ENCODE results near the gene MPL.

MPL gene

DNA sequence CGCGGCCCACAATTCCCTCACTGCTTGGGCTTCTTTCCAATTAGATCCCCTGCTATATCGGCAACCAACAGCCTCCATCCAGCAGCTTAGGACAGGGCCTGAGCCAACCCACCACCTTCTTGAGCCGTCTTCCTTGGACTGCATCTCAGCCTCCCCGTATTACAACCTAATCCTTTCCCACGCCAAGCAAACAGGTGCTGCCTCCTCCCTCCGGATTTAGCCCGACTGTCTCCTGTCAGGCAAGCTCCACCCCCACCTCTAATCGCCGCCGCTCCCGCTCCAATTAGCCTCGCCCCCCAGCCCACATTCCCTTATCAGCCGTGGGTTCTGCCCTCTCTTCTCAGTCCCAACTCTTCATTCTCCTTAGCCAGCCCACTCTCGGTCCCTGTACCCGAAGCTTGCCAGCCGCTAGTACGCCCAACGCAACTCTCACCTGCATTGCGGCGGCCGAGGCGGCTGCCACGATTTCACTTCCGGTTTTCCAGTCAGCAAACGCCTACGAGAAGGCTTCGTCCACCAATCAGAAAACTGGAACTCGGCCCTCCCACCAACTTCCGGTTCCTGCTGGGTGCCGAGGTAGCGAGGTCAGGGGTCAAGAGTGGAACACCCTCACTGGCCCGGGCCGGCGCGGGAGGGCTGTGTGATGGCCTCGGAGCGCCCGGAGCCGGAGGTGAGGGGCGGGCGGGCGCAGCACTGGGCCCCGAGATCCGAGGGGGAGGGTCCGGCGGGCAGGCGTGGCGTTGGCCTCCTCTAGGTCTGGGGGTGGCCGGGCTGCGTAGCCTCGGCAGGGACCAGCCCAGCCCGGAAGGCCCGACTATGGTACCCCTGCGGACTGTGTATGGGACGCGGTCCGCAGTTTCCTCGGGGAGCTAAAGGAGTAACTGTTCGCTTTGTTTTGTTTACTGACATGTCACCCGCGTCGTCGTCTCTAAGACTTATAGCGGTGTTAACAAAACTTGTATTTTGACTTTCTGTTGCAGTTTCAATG, 52.0 kb downstream of the MPL start, which contains the start of the genes MED8 and SZT2 (continued):
- no peak for TF ChIP-seq ZNF10 (tag by site-specific recombination; IDR thresholded peaks at IDR 0.05)
- TF ChIP-seq ZNF248 (tag by site-specific recombination; IDR thresholded peaks at IDR 0.05), result no peak
- no peak for TF ChIP-seq ZNF169 (tag by site-specific recombination; IDR thresholded peaks at IDR 0.05)
- TF ChIP-seq, protein P1, sequence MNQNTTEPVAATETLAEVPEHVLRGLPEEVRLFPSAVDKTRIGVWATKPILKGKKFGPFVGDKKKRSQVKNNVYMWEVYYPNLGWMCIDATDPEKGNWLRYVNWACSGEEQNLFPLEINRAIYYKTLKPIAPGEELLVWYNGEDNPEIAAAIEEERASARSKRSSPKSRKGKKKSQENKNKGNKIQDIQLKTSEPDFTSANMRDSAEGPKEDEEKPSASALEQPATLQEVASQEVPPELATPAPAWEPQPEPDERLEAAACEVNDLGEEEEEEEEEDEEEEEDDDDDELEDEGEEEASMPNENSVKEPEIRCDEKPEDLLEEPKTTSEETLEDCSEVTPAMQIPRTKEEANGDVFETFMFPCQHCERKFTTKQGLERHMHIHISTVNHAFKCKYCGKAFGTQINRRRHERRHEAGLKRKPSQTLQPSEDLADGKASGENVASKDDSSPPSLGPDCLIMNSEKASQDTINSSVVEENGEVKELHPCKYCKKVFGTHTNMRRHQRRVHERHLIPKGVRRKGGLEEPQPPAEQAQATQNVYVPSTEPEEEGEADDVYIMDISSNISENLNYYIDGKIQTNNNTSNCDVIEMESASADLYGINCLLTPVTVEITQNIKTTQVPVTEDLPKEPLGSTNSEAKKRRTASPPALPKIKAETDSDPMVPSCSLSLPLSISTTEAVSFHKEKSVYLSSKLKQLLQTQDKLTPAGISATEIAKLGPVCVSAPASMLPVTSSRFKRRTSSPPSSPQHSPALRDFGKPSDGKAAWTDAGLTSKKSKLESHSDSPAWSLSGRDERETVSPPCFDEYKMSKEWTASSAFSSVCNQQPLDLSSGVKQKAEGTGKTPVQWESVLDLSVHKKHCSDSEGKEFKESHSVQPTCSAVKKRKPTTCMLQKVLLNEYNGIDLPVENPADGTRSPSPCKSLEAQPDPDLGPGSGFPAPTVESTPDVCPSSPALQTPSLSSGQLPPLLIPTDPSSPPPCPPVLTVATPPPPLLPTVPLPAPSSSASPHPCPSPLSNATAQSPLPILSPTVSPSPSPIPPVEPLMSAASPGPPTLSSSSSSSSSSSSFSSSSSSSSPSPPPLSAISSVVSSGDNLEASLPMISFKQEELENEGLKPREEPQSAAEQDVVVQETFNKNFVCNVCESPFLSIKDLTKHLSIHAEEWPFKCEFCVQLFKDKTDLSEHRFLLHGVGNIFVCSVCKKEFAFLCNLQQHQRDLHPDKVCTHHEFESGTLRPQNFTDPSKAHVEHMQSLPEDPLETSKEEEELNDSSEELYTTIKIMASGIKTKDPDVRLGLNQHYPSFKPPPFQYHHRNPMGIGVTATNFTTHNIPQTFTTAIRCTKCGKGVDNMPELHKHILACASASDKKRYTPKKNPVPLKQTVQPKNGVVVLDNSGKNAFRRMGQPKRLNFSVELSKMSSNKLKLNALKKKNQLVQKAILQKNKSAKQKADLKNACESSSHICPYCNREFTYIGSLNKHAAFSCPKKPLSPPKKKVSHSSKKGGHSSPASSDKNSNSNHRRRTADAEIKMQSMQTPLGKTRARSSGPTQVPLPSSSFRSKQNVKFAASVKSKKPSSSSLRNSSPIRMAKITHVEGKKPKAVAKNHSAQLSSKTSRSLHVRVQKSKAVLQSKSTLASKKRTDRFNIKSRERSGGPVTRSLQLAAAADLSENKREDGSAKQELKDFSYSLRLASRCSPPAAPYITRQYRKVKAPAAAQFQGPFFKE (tag by site-specific recombination; IDR thresholded peaks at IDR 0.05; ENCODE audit: borderline replicate concordance), result no peak
- no peak for TF ChIP-seq ZFP3 (tag by site-specific recombination; IDR thresholded peaks at IDR 0.05; ENCODE audit: low read depth)
- TF ChIP-seq ZNF510 (tag by site-specific recombination; IDR thresholded peaks at IDR 0.05; ENCODE audit: insufficient replicate concordance), result no peak
- TF ChIP-seq ZNF324 (tag by site-specific recombination; IDR thresholded peaks at IDR 0.05), result peak; percentile 68
- TF ChIP-seq, protein P2, sequence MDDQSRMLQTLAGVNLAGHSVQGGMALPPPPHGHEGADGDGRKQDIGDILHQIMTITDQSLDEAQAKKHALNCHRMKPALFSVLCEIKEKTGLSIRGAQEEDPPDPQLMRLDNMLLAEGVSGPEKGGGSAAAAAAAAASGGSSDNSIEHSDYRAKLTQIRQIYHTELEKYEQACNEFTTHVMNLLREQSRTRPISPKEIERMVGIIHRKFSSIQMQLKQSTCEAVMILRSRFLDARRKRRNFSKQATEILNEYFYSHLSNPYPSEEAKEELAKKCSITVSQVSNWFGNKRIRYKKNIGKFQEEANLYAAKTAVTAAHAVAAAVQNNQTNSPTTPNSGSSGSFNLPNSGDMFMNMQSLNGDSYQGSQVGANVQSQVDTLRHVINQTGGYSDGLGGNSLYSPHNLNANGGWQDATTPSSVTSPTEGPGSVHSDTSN (CRISPR knock-in tag; IDR thresholded peaks at IDR 0.05), result no peak
- TF ChIP-seq IKZF3 (tag by site-specific recombination; IDR thresholded peaks at IDR 0.05), result no peak

DNA sequence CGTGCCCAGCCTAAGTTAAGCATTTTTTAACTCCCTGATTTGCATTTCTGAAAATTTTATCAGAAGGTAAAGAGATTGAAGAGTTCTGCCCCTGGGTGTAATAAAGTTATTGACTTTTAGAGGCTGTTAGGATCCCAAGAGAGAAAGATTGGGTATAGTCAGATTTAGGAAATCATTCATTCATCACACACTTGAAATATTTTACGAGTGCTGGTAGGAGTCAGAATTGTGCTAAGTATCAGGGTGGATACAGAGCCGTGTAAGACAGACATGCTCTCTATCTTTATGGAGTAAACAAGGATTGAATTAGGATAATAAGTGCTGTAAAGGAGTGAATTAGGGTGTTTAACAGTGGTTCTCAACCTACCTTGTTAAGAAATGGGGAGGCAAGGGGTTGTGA, 55.1 kb downstream of the MPL start:
- H3K4me1 ChIP-seq (ENCODE audit: control insufficient read depth, insufficient read depth, low read length), result peaks cover 11% of the 10 kb centered on the region
- no peak overlapping the region for H3K4me3 ChIP-seq (ENCODE audit: low read depth, low read length)
- no peaks in the 10 kb centered on the region for H3K9me3 ChIP-seq (ENCODE audit: control insufficient read depth, insufficient read depth, low read depth, low read length)
- no peak overlapping the region for H3K27ac ChIP-seq (ENCODE audit: extremely low read depth, low read depth, low read length)
- H3K36me3 ChIP-seq (ENCODE audit: control insufficient read depth in 2 of 2, insufficient read depth in 1 of 2, low read length in 2 of 2), result peaks cover 0 to 9% of the 10 kb centered on the region in 2 experiments; a peak in 2 of 3 replicates
- ChIA-PET CTCF (interaction anchor here (0.7 kb wide), 1 partner anchor 867 kb away, joined by 3 read pairs; no protein-coding TSS in a partner anchor), POLR2A (interaction anchor here (0.6 to 0.7 kb wide), 4 partner anchors 7 to 417 kb away, joined by 4 to 8 read pairs (median 6); no protein-coding TSS in a partner anchor)
- TF ChIP-seq ZNF837 (tag by site-specific recombination; IDR thresholded peaks at IDR 0.05) (no peak), ZNF202 (tag by site-specific recombination; IDR thresholded peaks at IDR 0.05; ENCODE audit: borderline replicate concordance) (no peak), ZNF37A (tag by site-specific recombination; IDR thresholded peaks at IDR 0.05) (no peak), ZNF354C (tag by site-specific recombination; IDR thresholded peaks at IDR 0.05; ENCODE audit: borderline replicate concordance, low read depth) (no peak), ZNF350 (tag by site-specific recombination; IDR thresholded peaks at IDR 0.05) (no peak), ZNF2 (tag by site-specific recombination; IDR thresholded peaks at IDR 0.05) (no peak), ZSCAN23 (tag by site-specific recombination; IDR thresholded peaks at IDR 0.05) (no peak), ZNF521 (tag by site-specific recombination; IDR thresholded peaks at IDR 0.05) (no peak)
- TF ChIP-seq, protein P3, sequence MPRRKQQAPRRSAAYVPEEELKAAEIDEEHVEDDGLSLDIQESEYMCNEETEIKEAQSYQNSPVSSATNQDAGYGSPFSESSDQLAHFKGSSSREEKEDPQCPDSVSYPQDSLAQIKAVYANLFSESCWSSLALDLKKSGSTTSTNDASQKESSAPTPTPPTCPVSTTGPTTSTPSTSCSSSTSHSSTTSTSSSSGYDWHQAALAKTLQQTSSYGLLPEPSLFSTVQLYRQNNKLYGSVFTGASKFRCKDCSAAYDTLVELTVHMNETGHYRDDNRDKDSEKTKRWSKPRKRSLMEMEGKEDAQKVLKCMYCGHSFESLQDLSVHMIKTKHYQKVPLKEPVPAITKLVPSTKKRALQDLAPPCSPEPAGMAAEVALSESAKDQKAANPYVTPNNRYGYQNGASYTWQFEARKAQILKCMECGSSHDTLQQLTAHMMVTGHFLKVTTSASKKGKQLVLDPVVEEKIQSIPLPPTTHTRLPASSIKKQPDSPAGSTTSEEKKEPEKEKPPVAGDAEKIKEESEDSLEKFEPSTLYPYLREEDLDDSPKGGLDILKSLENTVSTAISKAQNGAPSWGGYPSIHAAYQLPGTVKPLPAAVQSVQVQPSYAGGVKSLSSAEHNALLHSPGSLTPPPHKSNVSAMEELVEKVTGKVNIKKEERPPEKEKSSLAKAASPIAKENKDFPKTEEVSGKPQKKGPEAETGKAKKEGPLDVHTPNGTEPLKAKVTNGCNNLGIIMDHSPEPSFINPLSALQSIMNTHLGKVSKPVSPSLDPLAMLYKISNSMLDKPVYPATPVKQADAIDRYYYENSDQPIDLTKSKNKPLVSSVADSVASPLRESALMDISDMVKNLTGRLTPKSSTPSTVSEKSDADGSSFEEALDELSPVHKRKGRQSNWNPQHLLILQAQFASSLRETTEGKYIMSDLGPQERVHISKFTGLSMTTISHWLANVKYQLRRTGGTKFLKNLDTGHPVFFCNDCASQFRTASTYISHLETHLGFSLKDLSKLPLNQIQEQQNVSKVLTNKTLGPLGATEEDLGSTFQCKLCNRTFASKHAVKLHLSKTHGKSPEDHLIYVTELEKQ (tag by site-specific recombination; IDR thresholded peaks at IDR 0.05; ENCODE audit: borderline replicate concordance), result no peak
- TF ChIP-seq, protein P4, sequence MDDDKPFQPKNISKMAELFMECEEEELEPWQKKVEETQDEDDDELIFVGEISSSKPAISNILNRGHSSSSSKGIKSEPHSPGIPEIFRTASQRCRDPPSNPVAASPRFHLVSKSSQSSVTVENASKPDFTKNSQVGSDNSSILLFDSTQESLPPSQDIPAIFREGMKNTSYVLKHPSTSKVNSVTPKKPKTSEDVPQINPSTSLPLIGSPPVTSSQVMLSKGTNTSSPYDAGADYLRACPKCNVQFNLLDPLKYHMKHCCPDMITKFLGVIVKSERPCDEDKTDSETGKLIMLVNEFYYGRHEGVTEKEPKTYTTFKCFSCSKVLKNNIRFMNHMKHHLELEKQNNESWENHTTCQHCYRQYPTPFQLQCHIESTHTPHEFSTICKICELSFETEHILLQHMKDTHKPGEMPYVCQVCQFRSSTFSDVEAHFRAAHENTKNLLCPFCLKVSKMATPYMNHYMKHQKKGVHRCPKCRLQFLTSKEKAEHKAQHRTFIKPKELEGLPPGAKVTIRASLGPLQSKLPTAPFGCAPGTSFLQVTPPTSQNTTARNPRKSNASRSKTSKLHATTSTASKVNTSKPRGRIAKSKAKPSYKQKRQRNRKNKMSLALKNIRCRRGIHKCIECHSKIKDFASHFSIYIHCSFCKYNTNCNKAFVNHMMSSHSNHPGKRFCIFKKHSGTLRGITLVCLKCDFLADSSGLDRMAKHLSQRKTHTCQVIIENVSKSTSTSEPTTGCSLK (tag by site-specific recombination; IDR thresholded peaks at IDR 0.05), result no peak
- TF ChIP-seq, protein P5, sequence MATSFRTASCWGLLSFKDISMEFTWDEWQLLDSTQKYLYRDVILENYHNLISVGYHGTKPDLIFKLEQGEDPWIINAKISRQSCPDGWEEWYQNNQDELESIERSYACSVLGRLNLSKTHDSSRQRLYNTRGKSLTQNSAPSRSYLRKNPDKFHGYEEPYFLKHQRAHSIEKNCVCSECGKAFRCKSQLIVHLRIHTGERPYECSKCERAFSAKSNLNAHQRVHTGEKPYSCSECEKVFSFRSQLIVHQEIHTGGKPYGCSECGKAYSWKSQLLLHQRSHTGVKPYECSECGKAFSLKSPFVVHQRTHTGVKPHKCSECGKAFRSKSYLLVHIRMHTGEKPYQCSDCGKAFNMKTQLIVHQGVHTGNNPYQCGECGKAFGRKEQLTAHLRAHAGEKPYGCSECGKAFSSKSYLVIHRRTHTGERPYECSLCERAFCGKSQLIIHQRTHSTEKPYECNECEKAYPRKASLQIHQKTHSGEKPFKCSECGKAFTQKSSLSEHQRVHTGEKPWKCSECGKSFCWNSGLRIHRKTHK (tag by site-specific recombination; IDR thresholded peaks at IDR 0.05), result no peak

All from HEK293 (cell line).